ENCODE measurements around the gene SETBP1.

DNA sequence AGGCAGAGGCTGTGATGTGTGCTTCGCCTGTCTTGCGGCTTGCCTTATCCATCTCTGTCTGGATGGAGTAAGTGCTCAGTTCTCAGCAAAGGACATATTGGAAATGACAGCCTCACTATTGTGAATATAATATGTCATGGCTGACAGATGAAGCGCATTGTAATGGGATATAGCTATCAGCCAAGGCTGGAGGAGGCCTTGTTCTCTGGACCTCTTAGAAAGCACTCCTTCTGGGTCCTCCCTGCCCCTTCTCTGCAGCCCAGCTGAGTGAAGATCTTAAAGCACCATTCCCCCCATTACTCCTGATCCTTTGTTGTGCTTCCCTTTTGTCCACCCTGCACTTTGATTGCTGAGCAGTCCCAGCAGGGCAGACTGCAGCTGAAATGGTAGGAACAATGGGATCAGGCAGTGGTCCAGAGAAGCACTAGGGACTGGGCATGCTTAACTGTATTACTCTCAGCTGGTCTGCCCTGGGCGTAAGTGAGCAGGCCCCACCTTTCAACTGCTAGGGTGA is 265.3 kb downstream of the SETBP1 start:
- TF ChIP-seq ZNF274 (IDR thresholded peaks at IDR 0.05; ENCODE audit: low read depth, low read length) = no peak
- TF ChIP-seq YY1 (IDR thresholded peaks at IDR 0.05; ENCODE audit: insufficient read depth, insufficient read length) = no peak
